HUES6 (cell line): ENCODE measurements around the gene CRABP2.
A peak's percentile ranks its signal among the peaks of the same experiment; 100 is the strongest.

ENCODE experiments used
- H3K27ac ChIP-seq: 2 replicates; pipeline ENCODE4 v1.7.0; 2013; ENCODE audit warnings: low read depth, mild to moderate bottlenecking, low read length, inconsistent platforms
- H3K27me3 ChIP-seq: 2 replicates; pipeline ENCODE4 v1.6.1; 2013; ENCODE audit warnings: low read length; ENCODE audit not compliant: control insufficient read depth, insufficient read depth
- H3K36me3 ChIP-seq: 2 replicates; pipeline ENCODE4 v1.6.1; 2013; ENCODE audit warnings: low read length; ENCODE audit not compliant: control insufficient read depth, insufficient read depth
- H3K4me1 ChIP-seq: 2 replicates; pipeline ENCODE4 v1.6.1; 2013; ENCODE audit warnings: low read length; ENCODE audit not compliant: control insufficient read depth, insufficient read depth
- H3K4me3 ChIP-seq: 2 replicates; pipeline ENCODE4 v1.5.1; 2013; ENCODE audit warnings: low read depth, low read length
- H3K9ac ChIP-seq: one replicate; pipeline ENCODE4 v1.6.1; 2013; ENCODE audit warnings: mild to moderate bottlenecking, low read length
- H3K9me3 ChIP-seq: 2 replicates; pipeline ENCODE4 v1.6.1; 2013; ENCODE audit warnings: low read depth, low read length; ENCODE audit not compliant: control insufficient read depth, insufficient read depth

The CRABP2 gene

GRCh38 chr1:156697481-156697880 is 7.9 kb downstream of the CRABP2 start:
- no peak overlapping the region for H3K4me3 ChIP-seq
- no peaks in the 10 kb centered on the region for H3K27me3 ChIP-seq
- H3K4me1 ChIP-seq, result peaks cover 22% of the 10 kb centered on the region
- H3K27ac ChIP-seq, result no peak overlapping the region
- H3K36me3 ChIP-seq, result peaks cover 40% of the 10 kb centered on the region
- no peak overlapping the region for H3K9ac ChIP-seq
- no peaks in the 10 kb centered on the region for H3K9me3 ChIP-seq

- H3K9me3 ChIP-seq, result no peaks in the 10 kb centered on the region
- no peak overlapping the region for H3K9ac ChIP-seq
- H3K36me3 ChIP-seq, result peaks cover 40% of the 10 kb centered on the region
- H3K4me1 ChIP-seq, result peaks cover 29% of the 10 kb centered on the region
- H3K4me3 ChIP-seq, result no peak overlapping the region
- no peaks in the 10 kb centered on the region for H3K27me3 ChIP-seq
- H3K27ac ChIP-seq, result no peak overlapping the region
Observed at GRCh38 chr1:156696755-156697154, 8.6 kb downstream of the CRABP2 start.

- Histone ChIP-seq H3K9ac (peak overlapping the region; percentile 80), H3K4me3 (no peak overlapping the region), H3K9me3 (no peaks in the 10 kb centered on the region), H3K36me3 (peaks cover 19% of the 10 kb centered on the region), H3K27me3 (no peaks in the 10 kb centered on the region), H3K27ac (no peak overlapping the region; the same call in 1 of the 2 replicates), H3K4me1 (peaks cover 51% of the 10 kb centered on the region)
Observed at GRCh38 chr1:156694690-156694962, 10.8 kb downstream of the CRABP2 start.

- peak overlapping the region; percentile 86; the same call in 1 of the 2 replicates for H3K27ac ChIP-seq
- H3K4me1 ChIP-seq, result peaks cover 55% of the 10 kb centered on the region
- H3K9ac ChIP-seq, result peak overlapping the region; percentile 80
- H3K9me3 ChIP-seq, result no peaks in the 10 kb centered on the region
- no peaks in the 10 kb centered on the region for H3K27me3 ChIP-seq
- H3K36me3 ChIP-seq, result peaks cover 13% of the 10 kb centered on the region
- peak overlapping the region; percentile 38 for H3K4me3 ChIP-seq
Observed at GRCh38 chr1:156693848-156694689, 11.3 kb downstream of the CRABP2 start.

- Histone ChIP-seq H3K4me3 (peak overlapping the region; percentile 38), H3K27ac (peak overlapping the region; percentile 86; the same call in 1 of the 2 replicates), H3K27me3 (no peaks in the 10 kb centered on the region), H3K4me1 (peaks cover 57% of the 10 kb centered on the region), H3K36me3 (peaks cover 5% of the 10 kb centered on the region; the same call in 1 of the 2 replicates), H3K9ac (peak overlapping the region; percentile 80), H3K9me3 (no peaks in the 10 kb centered on the region)
Observed at GRCh38 chr1:156692925-156693847, 12.2 kb downstream of the CRABP2 start.

- peak overlapping the region; percentile 33 for H3K4me3 ChIP-seq
- H3K4me1 ChIP-seq, result peaks cover 57% of the 10 kb centered on the region
- H3K36me3 ChIP-seq, result no peaks in the 10 kb centered on the region
- peak overlapping the region; percentile 60 for H3K9ac ChIP-seq
- no peaks in the 10 kb centered on the region for H3K9me3 ChIP-seq
- H3K27ac ChIP-seq, result peak overlapping the region; percentile 86; the same call in 1 of the 2 replicates
- H3K27me3 ChIP-seq, result no peaks in the 10 kb centered on the region
Observed at GRCh38 chr1:156692441-156692924, 12.9 kb downstream of the CRABP2 start.

GRCh38 chr1:156691665-156692440 is 13.5 kb downstream of the CRABP2 start:
- Histone ChIP-seq H3K4me3 (peak overlapping the region; percentile 33; the same call in 1 of the 2 replicates), H3K36me3 (no peaks in the 10 kb centered on the region), H3K27ac (peak overlapping the region; percentile 86; the same call in 1 of the 2 replicates), H3K9me3 (no peaks in the 10 kb centered on the region), H3K9ac (peak overlapping the region; percentile 60), H3K27me3 (no peaks in the 10 kb centered on the region), H3K4me1 (peaks cover 57% of the 10 kb centered on the region)

GRCh38 chr1:156691191-156691590 is 14.2 kb downstream of the CRABP2 start:
- Histone ChIP-seq H3K4me3 (0 out of 2 replicates have a peak overlapping the region, but pooled peaks have one; percentile 33), H3K9ac (peak overlapping the region; percentile 60), H3K36me3 (no peaks in the 10 kb centered on the region), H3K27ac (no peak overlapping the region; the same call in 1 of the 2 replicates), H3K27me3 (no peaks in the 10 kb centered on the region), H3K9me3 (no peaks in the 10 kb centered on the region), H3K4me1 (peaks cover 57% of the 10 kb centered on the region)

GRCh38 chr1:156690675-156691036 is 14.7 kb downstream of the CRABP2 start:
- H3K4me3 ChIP-seq, result peak overlapping the region; percentile 58
- peak overlapping the region; percentile 60 for H3K9ac ChIP-seq
- H3K27ac ChIP-seq, result no peak overlapping the region
- no peaks in the 10 kb centered on the region for H3K9me3 ChIP-seq
- no peaks in the 10 kb centered on the region for H3K27me3 ChIP-seq
- no peaks in the 10 kb centered on the region for H3K36me3 ChIP-seq
- H3K4me1 ChIP-seq, result peaks cover 57% of the 10 kb centered on the region

GRCh38 chr1:156689953-156690674 is 15.3 kb downstream of the CRABP2 start:
- Histone ChIP-seq H3K9me3 (no peaks in the 10 kb centered on the region), H3K4me3 (peak overlapping the region; percentile 58), H3K9ac (peak overlapping the region; percentile 60), H3K27ac (no peak overlapping the region), H3K36me3 (no peaks in the 10 kb centered on the region), H3K27me3 (no peaks in the 10 kb centered on the region), H3K4me1 (peaks cover 57% of the 10 kb centered on the region)
